GM18870 (cell line): ENCODE results near the gene RAD51.

Experiments
- ATAC-seq: cut with Tn5 transposase; IDR thresholded peaks from one replicate; pipeline ENCODE4 v1.9.1; 2021; ENCODE audit warnings: moderate library complexity; ENCODE audit not compliant: unreplicated experiment

Gene RAD51

DNA sequence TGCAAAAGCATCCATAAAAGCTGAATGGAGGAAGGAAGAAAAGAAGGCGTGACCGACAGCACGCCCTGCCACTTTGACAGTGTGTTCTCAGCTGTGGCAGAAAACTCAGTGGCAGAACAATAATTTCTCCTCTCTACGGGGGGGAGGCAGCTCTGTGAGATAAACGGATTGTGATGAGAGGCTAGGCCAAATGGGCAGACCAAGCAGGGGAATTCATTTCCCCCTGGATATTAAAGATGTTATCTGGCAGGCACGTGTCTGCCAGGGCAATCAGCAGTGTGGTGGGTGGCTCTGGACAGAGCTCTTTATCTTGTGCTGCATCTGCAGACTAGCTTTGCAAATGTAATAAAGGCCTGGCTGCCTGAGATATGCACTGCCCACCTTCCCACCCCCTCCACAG, 62.0 kb downstream of the RAD51 start:
- ATAC-seq = no peak

- no peak for ATAC-seq
Measured at GRCh38 chr15:40759961-40760360, 65.0 kb downstream of the RAD51 start.

DNA sequence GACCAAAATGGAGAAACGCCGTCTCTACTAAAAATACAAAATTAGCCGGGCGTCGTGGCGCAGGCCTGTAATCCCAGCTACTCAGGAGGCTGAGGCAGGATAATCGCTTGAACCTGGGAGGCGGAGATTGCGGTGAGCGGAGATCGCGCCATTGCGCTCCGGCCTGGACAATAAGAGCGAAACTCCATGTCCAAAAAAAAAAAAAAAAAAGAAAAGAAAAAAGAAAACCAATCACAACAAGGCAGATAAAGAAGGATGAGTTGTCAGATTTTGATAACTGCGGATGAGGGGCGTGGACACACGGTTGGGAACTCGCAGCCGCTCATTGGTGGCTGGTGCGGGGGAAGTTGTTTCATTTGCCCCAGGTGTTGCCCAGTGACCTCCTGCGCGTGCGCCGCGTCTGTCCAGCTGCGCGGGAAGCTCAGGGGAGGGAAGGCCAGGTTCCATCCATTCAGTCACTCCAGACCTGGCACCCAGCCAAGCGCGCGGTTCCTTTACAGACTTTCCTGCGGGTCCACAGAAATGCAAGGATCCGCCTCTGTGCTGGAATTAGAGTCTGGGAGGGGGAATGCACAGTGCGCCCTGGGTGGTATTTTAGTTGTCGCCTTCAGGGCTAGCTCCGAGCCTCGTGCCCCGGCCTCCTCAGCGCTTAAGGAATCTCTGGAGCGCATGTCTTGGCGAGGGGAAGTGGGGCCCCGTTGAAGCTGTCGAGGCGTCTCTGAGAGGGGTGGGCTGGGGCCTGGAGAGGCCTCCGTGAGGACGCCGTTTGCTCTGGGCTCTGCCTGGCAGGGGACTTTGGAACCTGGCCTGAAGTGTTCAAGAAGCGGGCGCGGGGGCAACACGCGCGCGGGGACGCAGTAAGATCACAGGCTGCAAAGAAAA, 68.2 kb downstream of the RAD51 start:
- ATAC-seq = no peak

DNA sequence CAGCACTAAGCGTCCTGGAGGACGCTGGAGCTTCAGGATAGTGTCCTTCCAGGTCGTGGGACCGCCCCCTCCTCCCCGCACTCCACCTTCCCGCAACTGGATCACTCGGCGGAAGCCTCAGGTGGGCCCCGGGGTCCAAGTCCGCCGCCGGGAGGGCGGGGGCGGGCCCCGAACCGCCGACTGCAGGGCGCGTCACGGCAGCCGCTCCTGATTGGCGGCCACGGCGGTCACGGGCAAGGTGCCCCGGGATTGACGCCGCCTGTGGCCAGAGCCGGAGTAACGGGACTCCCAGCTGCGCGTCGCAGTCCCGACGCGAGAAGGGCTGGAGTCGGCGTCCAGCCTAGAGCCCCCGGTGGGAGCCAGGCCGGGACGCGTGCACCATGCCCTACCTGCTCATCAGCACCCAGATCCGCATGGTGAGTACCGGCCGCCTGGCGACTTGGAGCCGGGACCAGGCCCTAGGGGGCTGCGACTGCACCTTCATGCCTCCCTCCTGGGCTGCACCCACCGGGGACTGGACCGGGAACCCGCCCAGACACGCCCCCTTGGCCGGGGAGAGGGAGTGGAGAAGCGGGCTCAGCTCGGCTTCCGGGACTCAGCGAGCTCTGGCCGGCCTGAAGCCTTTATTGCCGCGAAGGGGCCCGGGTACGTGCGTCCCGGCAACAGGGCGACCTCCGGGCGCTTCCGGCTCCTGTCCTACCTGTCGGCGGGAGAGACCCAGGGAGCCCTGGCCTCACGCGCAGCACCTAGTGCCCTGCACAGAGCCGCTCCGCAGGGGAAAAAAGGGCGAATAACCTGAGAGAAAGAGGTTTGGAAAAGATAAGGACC, 69.0 kb downstream of the RAD51 start, which contains the start of gene GCHFR:
GCHFR (plus strand) TSS at position 268 of the 828 bp plus-strand sequence; CDS start at position 381, 113 bp downstream.
- ATAC-seq = no peak

GRCh38 chr15:40764629-40765103, 69.7 kb downstream of the RAD51 start:
- ATAC-seq = no peak

GRCh38 chr15:40766194-40766815, 71.3 kb downstream of the RAD51 start:
- ATAC-seq = no peak

DNA sequence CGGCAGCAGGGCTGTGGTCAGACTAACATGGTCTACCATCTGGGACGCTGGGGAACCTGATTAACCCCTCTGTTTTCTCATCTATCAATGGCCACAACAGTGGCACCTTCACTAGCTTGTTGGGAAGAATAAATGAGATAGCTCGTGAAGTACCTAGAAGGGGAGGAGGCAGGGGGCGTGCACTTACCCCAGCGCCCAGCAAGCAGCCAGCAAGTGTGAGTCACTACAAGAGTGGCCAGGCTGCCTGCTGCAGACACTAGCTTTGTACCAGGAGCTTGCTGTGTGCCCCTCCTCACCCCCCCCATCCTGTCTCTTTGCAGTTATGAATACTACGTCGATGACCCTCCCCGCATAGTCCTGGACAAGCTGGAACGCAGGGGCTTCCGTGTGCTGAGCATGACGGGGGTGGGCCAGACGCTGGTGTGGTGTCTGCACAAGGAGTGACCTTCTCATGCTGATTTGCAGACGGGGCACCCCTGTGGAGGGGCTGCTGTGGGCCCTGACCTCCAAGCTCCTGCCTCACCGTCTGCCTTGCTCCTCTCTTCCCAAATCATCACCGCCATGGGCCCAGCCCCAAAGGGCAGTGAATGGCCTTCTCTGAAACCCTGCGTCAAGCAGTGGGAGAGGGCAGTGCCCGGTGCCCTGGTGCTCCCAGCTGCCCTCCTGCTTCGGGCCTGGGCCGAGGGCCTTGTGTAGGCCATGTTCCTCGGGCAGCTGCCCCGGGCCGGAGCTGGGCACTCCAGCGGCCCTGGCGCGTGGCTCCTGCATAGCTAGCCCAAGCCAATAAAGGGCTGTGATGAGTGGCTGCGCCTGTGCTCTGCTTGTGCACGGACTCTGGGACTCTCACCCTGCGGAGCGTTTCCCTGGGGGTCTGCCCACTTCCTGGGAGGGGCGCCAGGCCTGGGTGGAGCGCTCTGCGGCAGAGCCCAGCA, 72.2 kb downstream of the RAD51 start:
- no peak for ATAC-seq

GRCh38 chr15:40767838-40768500, 73.0 kb downstream of the RAD51 start:
- no peak for ATAC-seq

DNA sequence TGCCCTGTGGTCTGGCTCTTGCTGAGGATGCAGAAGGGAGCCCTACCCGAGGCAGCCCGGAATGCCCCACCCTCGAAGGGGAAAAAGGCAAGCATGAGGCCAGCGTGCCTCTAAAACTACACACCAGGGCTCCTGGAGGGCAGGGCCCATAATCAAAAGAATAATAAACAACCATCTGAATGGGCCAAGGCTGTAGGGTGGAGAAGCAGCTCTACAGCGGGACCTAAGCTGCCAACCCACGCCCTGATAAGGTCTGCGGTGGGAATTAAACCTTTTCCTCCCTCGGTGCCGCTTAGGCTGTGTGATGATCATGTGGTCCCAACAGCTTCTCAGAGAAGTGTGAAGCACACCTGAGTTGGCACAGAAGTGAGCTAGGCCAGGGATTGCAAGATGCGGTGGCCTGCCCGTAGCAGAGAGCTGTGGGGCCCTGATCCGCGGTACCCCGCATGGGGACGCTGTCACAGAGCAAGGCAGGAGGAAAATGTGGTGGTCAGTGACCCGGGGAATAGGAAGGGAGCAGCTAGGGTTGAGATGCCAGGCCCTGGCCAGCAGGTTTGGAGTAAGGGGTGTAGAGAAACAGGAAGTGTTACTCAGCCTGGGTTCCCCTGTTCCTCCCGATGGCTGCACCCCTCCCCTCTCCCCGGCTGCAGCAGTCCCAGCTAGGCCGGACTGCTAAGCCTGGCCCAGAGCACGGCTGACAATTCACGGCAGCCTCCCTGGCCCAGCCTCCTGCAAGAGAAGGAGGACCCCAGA, 73.7 kb downstream of the RAD51 start:
- no peak for ATAC-seq

DNA sequence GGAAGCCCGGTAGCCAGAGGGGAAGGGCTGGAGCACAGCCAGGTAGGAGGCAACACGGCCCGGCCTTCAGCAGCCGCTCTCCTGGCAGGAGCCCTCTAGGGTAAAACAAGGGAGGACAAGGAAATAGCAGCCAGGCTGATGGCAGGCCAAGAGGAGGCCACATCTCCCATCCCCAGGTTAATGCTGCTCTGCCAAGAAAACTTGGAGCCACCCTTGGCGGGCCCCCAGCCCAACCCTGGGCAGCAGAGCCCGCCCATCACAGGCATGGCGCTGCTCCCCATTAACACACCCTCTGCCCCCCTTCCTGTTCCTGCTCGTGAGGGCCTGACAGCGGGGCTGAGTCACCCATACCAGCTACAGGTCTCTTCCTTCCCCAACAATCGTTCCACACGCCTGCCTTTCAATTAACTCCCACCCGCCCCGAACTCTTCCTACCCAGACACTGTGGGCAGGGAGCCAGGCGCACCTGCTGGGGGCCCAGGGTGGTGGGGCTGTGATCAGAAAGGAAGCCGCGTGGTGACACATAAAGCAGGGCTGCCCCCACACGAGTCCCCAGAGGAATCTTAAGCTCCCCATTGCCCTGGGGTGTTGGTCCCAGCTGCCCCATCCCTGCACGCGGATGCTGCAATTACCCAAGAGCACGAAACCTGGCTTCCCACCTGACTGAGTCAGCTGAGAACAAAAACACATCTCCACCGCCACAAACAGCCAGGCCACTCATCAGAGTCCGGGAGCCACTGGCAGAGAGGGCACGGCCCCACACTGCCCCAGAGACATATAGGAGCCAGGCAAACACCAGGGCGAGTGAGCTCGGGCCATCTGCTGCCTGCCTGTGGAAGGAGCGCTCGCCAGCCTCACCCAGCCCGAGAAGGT, 74.5 kb downstream of the RAD51 start, which contains the start of gene C15orf62:
C15orf62 (plus strand) TSS at position 707 of the 873 bp plus-strand sequence. CDS start 516 bp downstream, outside the sequence.
- no peak for ATAC-seq

- ATAC-seq = no peak
Measured at GRCh38 chr15:40770147-40770721, 75.3 kb downstream of the RAD51 start.

DNA sequence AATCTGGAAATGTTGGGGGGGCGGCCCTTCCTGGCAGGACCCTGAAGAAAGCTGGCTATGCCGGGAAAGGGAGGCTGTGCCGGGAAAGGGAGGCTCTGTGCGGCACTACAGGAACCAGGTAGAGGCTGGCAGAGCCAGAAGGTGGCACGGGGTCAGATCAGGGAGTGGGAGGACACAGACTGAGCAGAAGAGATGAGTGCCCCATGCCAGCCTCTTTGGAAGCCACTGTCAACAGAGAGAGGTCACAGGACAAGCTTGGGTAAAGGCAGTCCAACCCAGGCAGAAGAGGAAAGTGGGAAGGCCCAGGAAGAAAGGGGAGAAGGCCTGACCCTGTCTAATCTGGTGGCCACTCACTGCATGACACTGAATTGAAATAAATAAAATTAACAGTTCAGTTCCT, 76.3 kb downstream of the RAD51 start:
- ATAC-seq = no peak

DNA sequence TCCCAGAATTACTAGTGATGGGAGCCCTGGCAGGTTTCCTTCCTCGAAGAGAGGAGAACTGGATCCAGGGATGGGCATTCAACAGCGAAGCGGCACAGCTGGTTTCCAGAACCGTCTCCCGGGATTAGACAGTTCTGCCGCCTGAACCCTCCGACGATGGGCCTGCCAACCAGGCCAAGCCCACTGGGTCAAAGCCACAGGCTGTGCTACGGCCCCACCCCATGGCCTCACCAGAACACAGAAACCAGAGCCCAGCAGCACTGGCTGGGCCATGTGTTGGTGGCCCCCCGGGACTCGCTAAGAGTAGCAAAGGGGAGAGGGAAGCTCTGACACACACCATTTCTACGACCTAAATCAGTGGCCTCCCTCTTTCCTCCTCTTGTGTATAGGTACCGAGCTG, 77.0 kb downstream of the RAD51 start:
- no peak for ATAC-seq

- no peak for ATAC-seq
Measured at GRCh38 chr15:40773496-40773895, 78.5 kb downstream of the RAD51 start.

GRCh38 chr15:40773902-40774301, 78.9 kb downstream of the RAD51 start:
- ATAC-seq = no peak

DNA sequence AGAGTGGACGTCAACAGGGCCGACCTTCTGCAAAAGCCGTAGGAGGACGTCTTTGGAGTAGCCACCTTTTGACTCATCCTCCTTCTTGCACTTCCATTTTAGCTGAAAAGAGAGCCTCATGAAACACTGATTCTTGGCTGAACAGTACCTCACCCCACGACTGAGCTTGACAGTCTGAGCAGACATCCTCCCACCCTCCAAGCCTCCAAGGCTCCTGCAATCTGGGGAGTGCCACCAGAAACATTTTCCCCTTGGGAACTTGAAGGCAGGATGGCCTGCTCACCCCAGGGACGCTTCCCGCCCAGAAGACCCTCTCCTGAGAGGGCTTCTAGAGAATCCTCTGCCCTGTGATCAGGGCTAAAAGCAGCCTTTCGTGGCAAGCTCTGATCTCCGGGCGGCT, 80.0 kb downstream of the RAD51 start:
- ATAC-seq = no peak

DNA sequence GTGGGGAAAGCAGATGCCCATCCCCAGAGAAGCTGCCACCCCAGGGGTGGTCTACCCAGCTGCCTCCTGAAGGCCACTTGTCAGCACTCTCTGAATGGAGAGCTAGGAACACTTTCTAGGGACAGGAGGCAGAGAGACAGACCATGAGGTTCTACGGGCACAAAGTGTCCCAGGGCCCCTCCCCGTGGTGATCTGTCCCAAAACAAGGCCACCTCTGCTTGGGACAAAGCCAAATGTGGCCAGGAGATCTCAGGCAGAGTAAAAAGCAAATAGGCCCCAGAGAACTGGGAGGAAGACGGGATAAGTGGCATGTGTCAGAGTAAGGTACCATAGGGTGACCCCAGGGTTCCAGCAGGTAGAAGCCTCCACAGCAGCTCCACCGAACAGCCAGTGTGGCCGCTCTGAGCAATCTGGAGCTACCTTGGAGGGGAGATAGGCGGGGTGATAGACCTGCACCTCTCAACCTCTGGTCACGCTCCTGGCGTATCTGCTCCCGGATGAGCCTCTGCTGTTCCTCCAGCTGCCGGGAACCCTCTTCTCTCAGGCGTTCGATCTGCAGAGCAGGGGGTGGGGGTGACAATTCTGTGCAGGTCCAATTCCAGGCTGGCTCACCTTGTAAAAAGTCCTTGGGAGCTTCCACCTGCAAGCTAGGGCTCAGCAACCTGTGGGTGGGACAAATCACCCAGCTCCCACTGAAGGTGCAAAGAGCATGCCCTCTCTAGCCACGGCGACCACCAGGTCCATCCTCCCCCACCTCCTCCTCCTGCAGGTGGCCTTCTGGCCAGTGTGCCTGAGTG, 81.0 kb downstream of the RAD51 start:
- no peak for ATAC-seq
